A172 (cell line): ENCODE results near the gene OR6C1. TPM values are rescaled to one million over a fixed set of nuclear protein-coding genes. Genes with fewer than 3 reads are reported as not detected.
"Not testable (repeated sequence)": the region's sequence is repeated elsewhere in the genome, so short reads cannot be mapped to it uniquely, and the experiment has no call there.

Source experiments
- DNase-seq: peaks from one replicate; pipeline ENCODE4 v3.0.0-alpha.2; 2015; ENCODE audit warnings: low spot score
- total RNA-seq: library from RNA; depleted of rRNA; stranded (reverse); fragments of >200 nt; shearing (Covaris generic); gene quantifications from 2 replicates; pipeline ENCODE4 v1.2.3, GENCODE V29; 2014; rRNA removed

Gene OR6C1
- not detected in 2 replicates for total RNA-seq

- DNase-seq = no peak
These were observed at the start of gene OR6C1 for GRCh38 chr12:55314043-55314442. TSS of gene OR6C1 (plus strand) at chr12:55314343. CDS start at chr12:55320600, 6,257 bp downstream.

- no peak for DNase-seq
These were observed 33.2 kb upstream of the OR6C1 start for GRCh38 chr12:55280991-55281390.

- no peak for DNase-seq
These were observed 24.1 kb upstream of the OR6C1 start for GRCh38 chr12:55289999-55290398.

DNA sequence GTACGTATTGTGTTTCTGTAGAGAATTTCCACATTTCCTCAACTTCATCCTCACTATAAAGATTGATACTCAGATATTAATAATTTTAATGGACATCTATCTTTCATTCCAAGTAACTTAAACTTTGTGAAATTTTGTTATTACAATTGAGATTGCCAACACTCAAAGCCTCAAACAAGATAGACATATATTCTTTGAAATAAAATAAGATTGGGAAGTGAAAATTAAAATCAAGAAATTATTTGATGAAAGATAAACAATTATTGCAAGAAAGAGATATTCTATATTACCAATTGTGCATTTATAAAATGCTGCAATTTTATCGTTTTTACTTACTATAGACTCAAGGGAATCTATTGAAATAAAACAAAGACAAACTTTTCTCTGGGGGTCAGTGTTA is 17.7 kb upstream of the OR6C1 start, which contains the start of gene OR6C6:
OR6C6 (minus strand) TSS at position 101 of the 400 bp plus-strand sequence. CDS start 1,337 bp downstream, outside the sequence.
- no peak for DNase-seq

- no peak for DNase-seq
These were observed 6.1 kb downstream of the OR6C1 start for GRCh38 chr12:55320201-55320600.

GRCh38 chr12:55325801-55326200 is 11.7 kb downstream of the OR6C1 start:
- not testable (repeated sequence) for DNase-seq

GRCh38 chr12:55330446-55330845 is 16.3 kb downstream of the OR6C1 start, which contains the start of gene OR6C3:
TSS of gene OR6C3 (plus strand) at chr12:55330746. CDS start at chr12:55331701, 955 bp downstream.
- DNase-seq = no peak

DNA sequence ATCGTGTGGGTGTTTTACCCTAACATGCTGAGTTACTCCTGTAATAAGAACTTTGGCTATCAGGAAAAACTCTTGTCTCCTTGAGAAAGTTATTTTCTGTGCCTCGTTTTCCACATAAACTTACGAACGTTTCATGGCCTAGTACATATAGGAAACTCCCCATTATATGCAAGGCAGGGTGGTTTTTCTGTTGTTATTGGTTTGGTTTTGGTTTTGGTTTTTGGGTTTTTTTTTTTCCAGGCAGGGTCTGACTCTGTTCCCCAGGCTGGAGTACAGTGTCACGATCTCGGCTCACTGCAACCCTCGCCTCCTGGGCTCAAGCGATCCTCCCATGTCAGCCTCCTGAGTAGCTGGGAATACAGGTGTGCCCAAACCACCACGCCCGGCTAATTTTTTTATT is 21.9 kb downstream of the OR6C1 start:
- no peak for DNase-seq

DNA sequence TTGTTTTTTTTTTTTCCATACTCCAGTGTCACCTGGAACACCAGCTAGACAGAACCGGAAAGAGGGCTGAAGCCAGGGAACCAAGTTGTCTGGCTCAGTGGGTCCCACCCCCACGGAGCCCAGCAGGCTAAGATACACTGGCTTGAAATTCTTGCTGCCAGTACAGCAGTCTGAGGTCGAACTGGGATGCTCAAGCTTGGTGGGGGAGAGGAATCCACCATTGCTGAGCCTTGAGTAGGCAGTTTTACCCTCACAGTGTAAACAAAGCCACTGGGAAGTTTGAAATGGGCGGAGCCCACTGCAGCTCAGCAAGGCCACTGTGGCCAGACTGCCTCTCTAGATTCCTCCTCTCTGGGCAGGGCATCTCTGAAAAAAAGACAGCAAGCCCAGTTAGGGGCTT is 41.2 kb downstream of the OR6C1 start:
- not testable (repeated sequence) for DNase-seq

DNA sequence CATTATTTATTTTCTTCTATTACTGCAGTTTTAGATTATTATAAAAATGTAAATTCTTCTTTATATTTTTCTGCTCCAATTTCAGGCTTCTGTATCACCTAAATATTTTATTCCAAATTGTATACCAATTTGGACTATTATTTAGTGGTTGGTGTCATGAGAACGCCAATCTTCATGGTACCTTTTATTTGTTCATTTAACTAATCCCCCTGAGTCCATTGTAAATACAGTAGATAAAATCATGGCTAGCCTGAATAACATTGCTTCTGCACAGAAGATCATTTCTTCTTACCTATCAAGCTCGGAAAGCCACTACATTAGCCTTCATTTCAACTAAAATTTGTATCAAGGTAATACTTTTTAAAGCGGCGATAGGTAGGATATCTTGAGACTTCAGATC is 48.5 kb downstream of the OR6C1 start, which contains the start of gene OR6C75:
OR6C75 (plus strand) TSS at position 301 of the 400 bp plus-strand sequence. CDS start 2,136 bp downstream, outside the sequence.
- no peak for DNase-seq

GRCh38 chr12:55365086-55365485 is 50.9 kb downstream of the OR6C1 start:
- DNase-seq = no peak

Other genes with a start within 250 kb of the OR6C1 start
- gene OR9K2, start 187.9 kb upstream of the OR6C1 start, total RNA-seq = not detected in 2 replicates
- gene OR10A7, start 93.3 kb upstream of the OR6C1 start, total RNA-seq = not detected in 2 replicates
- not detected in 2 replicates for gene OR6C74, start 69.7 kb upstream of the OR6C1 start, total RNA-seq
- not detected in 2 replicates for gene OR6C6, start 17.8 kb upstream of the OR6C1 start, total RNA-seq
- not detected in 2 replicates for gene OR6C3, start 16.4 kb downstream of the OR6C1 start, total RNA-seq
- not detected in 2 replicates for gene OR6C75, start 48.6 kb downstream of the OR6C1 start, total RNA-seq
- gene OR6C65, start 86.2 kb downstream of the OR6C1 start, total RNA-seq = not detected in 2 replicates
- gene OR6C76, start 111.9 kb downstream of the OR6C1 start, total RNA-seq = not detected in 2 replicates
- not detected in 2 replicates for gene OR6C2, start 129.7 kb downstream of the OR6C1 start, total RNA-seq
- gene OR6C70, start 155.8 kb downstream of the OR6C1 start, total RNA-seq = not detected in 2 replicates
- gene OR6C68, start 178.0 kb downstream of the OR6C1 start, total RNA-seq = not detected in 2 replicates
- not detected in 2 replicates for gene OR6C4, start 235.3 kb downstream of the OR6C1 start, total RNA-seq